Body of pancreas (tissue), 4 donors: ENCODE results near the gene CAV1.

ENCODE experiments used
- CTCF ChIP-seq, 7 experiments: fragments of 450-650 bp in 4 of 7; fragments of 200-600 bp in 3 of 7; sonication (generic) in 3 of 7; IDR thresholded peaks; one replicate each; pipeline ENCODE4 v1.5.1; 2016 to 2019; ENCODE audit warnings: antibody characterized with exemption in 7 of 7
- POLR2A ChIP-seq, 3 donors: fragments of 450-650 bp; IDR thresholded peaks; one replicate each; pipeline ENCODE4 v1.6.1; 2016; ENCODE audit warnings: antibody characterized with exemption in 3 of 3, mild to moderate bottlenecking in 2 of 3

GRCh38 chr7:116557901-116558300, 33.1 kb downstream of the CAV1 start:
- no peak for TF ChIP-seq CTCF (IDR thresholded peaks at IDR 0.05)
- TF ChIP-seq POLR2A (IDR thresholded peaks at IDR 0.05), result no peak
